Stimulated activated CD8-positive, alpha-beta memory T cell treated with anti-CD3 and anti-CD28 coated beads, Interleukin-7, amount 100 ng/mL, for 48 hours (primary cell): ENCODE results near the gene LAMA5.

Source experiments
- DNase-seq, 2 donors: peaks; one replicate each; pipeline ENCODE4 v3.0.0-alpha.2; 2020; ENCODE audit warnings: low read depth in 1 of 2; ENCODE audit errors: extremely low read depth in 1 of 2

LAMA5 gene

GRCh38 chr20:62268228-62268900 is 98.7 kb downstream of the LAMA5 start:
- no peak for DNase-seq

- no peak for DNase-seq
Observed at GRCh38 chr20:62267543-62267942, 99.6 kb downstream of the LAMA5 start.

GRCh38 chr20:62266851-62267250 is 100.3 kb downstream of the LAMA5 start:
- no peak for DNase-seq

GRCh38 chr20:62266340-62266739 is 100.8 kb downstream of the LAMA5 start:
- no peak for DNase-seq

GRCh38 chr20:62265365-62265764 is 101.7 kb downstream of the LAMA5 start:
- no peak for DNase-seq

- DNase-seq: no peak
Observed at GRCh38 chr20:62263396-62263795, 103.7 kb downstream of the LAMA5 start.

GRCh38 chr20:62262064-62262463 is 105.0 kb downstream of the LAMA5 start:
- no peak for DNase-seq

GRCh38 chr20:62259294-62259565 is 107.9 kb downstream of the LAMA5 start:
- DNase-seq: no peak
